Vagina (tissue), 2 donors: ENCODE results near the gene CHMP1B.

ENCODE experiments used
- POLR2A ChIP-seq, 2 donors: fragments of 450-650 bp; IDR thresholded peaks; one replicate each; pipeline ENCODE4 v1.6.1; 2017; ENCODE audit warnings: antibody characterized with exemption in 2 of 2, mild to moderate bottlenecking in 2 of 2, moderate library complexity in 2 of 2
- POLR2AphosphoS5 ChIP-seq, 2 donors: sonication (generic); formaldehyde crosslinking; IDR thresholded peaks; one replicate each; pipeline ENCODE4 v1.9.0; 2017; ENCODE audit warnings: antibody characterized with exemption in 2 of 2, mild to moderate bottlenecking in 2 of 2, low read depth in 1 of 2; ENCODE audit not compliant: insufficient read depth in 1 of 2
- TF ChIP-seq, protein P1 (sequence below), 3 experiments: fragments of 450-650 bp in 2 of 3; fragments of 200-600 bp in 1 of 3; sonication (generic) in 1 of 3; IDR thresholded peaks; one replicate each; pipeline ENCODE4 v1.5.1; 2017 to 2019; ENCODE audit warnings: antibody characterized with exemption in 3 of 3, mild to moderate bottlenecking in 2 of 3, moderate library complexity in 2 of 3

DNA sequence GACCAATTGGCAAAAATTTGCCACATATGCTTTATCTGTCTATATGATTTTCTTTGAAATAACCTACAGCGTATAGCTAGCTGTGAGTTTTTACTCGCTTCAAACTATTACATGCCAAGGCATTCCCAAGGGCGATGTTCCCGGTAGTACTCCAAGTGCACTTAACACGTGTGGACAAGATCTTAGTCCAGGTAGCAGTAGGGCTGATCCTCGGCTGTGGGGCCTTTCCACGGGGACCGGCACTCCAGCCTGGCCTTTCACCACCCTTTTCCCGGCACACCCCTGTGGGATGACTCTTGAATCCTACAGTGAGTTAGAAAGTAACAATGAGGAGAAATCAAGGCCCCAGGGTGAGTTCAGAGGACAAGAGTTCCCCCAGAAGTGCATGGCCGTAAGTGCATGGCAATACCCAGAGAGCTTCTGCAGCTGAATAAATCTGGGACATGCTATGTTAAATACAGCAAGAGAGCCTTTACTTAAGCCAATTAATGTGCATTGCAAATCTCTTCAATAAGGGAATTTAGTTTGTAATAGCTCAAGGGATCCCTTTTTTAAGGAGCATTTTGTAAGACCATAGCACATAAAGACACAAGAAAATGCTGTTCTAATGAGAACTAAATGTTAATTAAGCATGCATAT lies 26.4 kb downstream of the CHMP1B start:
- TF ChIP-seq, protein P1, sequence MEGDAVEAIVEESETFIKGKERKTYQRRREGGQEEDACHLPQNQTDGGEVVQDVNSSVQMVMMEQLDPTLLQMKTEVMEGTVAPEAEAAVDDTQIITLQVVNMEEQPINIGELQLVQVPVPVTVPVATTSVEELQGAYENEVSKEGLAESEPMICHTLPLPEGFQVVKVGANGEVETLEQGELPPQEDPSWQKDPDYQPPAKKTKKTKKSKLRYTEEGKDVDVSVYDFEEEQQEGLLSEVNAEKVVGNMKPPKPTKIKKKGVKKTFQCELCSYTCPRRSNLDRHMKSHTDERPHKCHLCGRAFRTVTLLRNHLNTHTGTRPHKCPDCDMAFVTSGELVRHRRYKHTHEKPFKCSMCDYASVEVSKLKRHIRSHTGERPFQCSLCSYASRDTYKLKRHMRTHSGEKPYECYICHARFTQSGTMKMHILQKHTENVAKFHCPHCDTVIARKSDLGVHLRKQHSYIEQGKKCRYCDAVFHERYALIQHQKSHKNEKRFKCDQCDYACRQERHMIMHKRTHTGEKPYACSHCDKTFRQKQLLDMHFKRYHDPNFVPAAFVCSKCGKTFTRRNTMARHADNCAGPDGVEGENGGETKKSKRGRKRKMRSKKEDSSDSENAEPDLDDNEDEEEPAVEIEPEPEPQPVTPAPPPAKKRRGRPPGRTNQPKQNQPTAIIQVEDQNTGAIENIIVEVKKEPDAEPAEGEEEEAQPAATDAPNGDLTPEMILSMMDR (IDR thresholded peaks at IDR 0.05), result no peak
- no peak for TF ChIP-seq POLR2A (IDR thresholded peaks at IDR 0.05)
- no peak for TF ChIP-seq POLR2AphosphoS5 (IDR thresholded peaks at IDR 0.05; ENCODE audit: insufficient read depth in 1 of 2, low read depth in 1 of 2)
